NCI-H446 (cell line): ENCODE results near the gene TBCA.

Source experiments
- DNase-seq, 2 experiments: peaks; one replicate each; lab custom pipeline; 2025; lab: John Stamatoyannopoulos, UW

TBCA gene

GRCh38 chr5:77642738-77643653, 133.1 kb downstream of the TBCA start:
- no peak for DNase-seq

GRCh38 chr5:77641963-77642737, 134.0 kb downstream of the TBCA start:
- DNase-seq: no peak

- DNase-seq: no peak
Observed at GRCh38 chr5:77641397-77641943, 134.7 kb downstream of the TBCA start.
